Brain pericyte (primary cell): ENCODE data around the gene CAPZB.
"Not testable (repeated sequence)": the region's sequence is repeated elsewhere in the genome, so short reads cannot be mapped to it uniquely, and the experiment has no call there.

Source experiments
- DNase-seq: peaks from one replicate; pipeline ENCODE4 v3.0.0-alpha.2; 2012; ENCODE audit warnings: low read depth, low spot score

Gene CAPZB

DNA sequence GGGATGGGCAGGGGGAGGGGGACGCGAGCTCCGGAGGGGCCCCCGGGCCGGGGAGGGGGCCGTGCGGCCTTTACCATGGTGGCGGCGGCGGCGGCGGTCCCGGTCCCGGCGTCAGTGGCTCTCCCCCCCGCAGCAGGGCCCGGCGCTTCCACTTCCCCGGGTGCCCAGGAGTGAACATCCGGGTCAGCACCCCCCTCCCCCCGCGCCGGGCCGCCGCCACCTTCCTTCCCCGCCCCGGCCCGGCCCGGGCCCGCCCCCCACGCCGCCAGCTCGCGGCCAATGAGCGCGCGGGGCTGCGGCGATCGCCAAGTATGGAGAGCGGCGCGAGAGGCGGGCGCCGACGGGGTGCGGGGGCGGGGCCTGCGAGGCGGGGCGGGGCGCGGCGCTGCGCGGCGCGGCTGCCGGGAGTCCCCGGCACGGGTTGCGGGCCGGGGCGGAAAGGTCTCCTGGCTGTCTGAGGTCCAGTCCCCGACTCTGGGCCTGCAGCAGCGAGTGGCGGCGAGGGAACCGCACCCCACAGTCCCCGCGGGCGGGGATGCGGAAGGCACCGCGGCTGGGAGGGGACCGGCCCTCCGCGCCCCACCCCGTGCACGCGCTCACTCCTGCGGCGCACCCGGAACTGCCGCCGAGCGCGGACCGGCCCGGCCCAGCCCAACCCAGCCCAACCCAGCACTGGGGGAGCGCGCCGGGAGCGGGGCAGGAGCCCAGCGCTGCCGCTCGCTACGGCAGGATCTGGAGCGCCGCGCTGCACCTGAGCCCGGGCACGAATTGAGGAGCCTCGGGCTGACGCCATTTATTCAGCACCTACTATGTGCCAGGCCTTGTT is at the start of gene CAPZB:
TSS of gene CAPZB (minus strand) at position 178 of the 826 bp plus-strand sequence. CDS start at position 77, 101 bp downstream.
- DNase-seq = no peak

DNA sequence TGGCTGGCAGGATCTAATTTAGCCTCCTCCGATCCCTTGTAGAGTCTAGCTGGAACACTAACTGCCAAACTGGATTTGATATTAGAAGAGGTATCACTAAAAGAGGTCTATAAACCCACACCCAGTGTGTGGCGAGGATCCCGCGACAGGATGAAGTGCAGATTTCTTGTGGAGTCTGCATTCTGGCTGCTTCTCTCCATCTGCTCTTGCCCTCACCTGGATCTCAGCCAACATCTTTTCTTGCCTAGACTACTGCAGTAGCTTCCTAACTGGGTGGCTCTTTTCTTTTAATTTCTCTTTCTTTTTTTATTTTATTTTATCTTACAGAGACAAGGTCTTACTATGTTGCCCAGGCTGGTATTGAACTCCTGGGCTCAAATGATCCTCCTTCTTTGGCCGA is 48.9 kb upstream of the CAPZB start:
- DNase-seq = no peak

DNA sequence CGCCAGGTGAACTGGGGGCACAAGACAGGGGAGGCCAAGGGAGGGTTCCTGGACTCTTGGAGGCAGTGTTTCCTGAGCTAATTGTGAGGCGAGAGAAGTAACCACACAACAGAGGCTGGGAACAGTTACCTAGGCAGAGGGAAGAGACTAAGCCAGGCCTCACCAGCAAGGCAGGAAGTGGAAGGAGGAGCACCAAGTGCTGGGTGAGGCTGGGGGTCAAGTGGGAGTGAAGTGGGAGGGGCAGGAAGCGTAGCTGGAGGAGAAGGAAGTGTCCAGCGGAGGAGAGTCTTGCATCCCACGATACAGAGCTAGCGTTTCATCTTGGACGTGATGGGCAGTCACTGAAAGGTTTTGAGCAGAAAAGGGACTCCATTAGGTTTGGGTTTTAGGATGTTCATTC is 48.3 kb upstream of the CAPZB start:
- DNase-seq = no peak

DNA sequence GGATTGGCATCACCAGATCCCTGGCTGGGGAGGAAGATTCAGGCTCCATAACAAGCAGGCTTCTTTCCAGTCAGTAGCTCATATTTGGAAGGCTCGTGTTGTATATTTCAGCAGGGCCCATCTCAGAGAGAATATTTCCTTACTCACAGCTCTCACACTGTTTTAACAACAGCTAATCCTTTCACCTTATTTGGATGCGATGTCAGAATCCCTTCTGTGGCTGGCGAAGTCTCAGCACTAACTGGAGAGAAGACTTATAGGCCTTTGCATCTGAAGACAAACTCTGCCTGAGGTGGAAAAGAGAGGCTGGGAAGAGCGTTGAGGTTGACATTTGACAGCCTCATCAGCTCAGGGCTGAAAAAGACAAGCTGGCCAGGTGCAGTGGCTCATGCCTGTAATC is 47.2 kb upstream of the CAPZB start:
- DNase-seq = no peak

DNA sequence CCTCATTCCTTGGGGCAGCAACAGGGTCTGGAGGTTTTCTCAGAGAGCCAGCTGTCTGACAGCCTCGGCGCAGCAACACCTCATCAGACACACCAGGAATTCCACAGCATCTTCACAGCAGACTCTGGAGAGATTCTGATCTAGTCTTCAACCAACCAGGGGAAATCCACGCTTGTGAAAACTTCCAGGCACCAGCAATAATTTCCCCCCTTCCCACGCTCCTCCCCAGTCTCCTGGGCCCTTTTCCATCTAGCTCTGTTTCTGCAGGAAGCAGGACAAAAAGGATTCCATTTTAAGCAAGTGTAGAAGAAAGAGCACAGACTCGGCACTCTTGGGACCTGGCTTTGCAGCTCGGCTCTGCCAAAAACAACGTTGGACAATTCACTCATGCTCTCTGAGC is 44.3 kb upstream of the CAPZB start:
- DNase-seq = no peak

DNA sequence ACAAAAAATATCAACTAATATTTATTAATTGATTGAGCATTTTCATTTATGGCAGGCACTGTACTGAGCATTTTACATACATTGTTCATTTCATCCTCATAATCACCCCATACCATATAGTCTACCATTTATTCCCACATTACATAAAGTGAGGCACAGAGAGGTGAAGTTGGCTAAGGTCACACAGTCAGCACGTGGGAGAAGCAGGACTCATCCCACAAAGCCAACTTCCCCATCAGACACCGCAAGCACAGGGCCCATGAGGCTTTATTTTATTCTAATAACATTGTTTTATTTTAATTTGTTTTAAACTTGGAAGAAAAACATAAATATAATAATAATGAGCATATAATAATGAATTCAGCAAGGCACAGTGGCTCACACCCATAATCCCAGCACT is 43.1 kb upstream of the CAPZB start:
- no peak for DNase-seq

DNA sequence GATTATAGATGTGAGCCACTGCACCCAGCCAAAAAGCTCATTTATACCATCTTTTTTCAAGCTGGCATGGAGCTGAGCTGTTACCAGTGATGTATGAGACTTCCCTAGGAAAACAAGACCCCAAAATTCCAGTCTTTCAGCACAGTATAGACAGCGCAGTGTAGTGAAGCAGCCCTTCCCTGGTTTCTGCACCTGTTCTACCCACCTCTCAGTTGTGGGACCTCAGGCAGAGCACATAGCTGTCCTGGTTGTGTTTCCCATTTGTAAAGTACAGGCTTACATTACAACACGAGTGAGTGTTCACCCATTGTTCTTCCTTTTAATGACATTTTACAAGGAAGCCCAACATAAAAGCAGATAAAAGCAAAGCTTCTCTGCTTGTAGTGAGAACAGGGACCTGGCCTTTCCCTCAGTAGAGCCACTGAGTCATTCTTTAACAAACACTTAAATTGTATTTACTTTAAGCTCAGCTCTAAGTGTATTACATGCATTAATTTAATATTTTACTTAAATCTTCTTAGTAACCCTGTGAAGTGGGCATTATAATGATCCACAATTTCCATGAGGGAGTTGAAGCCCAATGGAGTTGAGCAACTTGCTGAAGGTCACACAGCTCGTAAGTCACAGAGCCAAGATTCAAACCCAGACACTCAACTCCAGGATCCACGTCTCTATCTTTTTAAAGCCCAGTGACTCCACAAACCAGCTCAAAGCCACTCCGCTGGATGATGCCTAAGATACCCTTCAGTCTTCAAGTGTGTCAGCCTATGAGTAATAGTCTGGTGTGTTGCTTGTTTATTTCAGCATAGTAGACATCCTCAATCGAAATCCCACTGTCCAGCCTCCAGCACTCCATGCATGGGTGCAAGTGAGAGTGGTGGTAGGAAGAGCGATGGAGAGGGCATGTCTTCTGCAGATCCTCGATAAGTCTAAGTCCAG is 40.5 kb upstream of the CAPZB start:
- DNase-seq = no peak

DNA sequence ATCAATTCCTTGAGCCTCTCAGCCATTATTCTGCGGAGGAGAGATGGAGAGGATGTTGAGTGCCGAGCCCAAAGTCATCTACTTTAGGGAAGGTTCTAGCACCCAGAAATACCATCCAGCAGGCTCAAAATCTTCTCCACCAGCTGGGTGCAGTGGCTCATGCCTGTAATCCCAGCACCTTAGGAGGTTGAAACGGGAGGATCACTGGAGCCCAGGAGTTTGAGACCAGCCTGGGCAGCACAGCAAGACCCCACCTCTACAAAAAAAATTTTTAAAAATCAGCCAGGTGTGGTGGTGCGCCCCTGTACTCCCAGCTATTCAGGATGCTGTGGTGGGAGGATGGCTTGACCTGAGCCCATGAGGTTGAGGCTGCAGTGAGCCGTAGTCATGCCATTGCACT is 39.5 kb upstream of the CAPZB start:
- DNase-seq = no peak

DNA sequence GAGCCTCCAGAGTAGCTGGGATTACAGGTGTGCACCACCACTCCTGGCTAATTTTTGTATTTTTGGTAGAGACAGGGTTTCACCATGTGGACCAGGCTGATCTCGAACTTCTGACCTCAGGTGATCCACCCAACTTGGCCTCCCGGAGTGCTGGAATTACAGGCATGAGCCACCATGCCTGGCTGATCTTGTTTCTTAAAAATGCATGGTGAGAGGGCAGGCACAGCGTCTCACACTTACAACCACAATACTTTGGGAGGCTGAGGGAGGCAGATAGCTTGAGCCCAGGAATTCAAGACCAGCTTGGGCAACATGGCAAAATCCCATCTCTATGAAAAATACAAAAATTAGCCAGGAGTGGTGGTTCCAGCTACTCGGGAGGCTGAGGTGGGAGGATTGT is 37.2 kb upstream of the CAPZB start:
- DNase-seq = not testable (repeated sequence)

DNA sequence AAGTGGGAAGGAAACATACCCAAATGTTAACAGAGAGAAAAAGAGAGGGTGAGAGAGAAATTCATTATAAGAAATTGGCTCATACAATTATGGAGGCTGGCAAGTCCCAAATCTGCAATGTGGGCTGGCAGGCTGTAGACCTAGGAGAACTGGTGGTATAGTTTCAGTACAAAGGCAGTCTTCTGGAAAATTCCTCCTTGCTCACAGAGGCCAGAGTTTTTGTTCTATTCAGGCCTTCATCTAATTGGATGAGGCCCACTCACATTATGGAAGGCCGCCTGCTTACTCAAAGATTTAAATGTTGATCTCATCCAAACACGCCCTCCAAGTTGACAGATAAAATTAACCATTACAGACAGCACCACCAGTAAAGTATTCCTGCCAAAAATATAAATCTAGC is 36.1 kb upstream of the CAPZB start:
- DNase-seq = no peak

DNA sequence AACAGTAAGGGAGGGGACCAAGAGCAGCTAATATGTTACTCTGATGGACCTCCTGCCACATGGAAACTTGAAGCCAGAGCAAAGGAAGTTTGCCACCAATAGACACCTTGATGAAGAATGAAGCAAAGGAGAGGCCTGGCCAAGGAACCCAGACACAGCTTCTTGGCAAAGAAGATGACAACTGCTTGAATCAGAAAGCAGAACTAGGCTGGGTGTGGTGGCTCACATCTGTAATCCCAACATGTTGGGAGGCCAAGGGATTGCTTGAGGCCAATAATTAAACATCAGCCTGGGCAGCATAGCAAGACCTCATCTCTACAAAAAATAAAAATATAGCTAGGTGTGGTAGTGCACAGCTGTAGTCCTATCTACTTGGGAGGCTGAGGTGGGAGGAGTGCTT is 31.7 kb upstream of the CAPZB start:
- DNase-seq = no peak

DNA sequence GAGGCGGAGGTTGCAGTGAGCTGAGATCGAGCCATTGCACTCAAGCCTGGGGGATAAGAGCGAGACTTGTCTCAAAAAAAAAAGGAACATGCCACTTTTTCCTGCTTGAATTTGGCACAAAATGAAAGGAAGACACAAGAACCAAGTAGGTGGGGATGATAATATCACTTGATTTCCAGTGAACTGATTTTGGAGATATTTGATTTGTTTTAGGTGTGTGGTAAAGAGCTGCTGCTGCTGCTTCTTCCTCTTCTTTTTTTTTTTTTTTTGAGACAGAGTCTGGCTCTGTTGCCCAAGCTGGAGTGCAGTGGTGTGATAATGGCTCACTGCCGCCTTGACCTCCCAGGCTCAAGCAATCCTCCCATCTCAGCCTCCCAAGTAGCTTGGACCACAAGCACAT is 29.9 kb upstream of the CAPZB start:
- DNase-seq = no peak

DNA sequence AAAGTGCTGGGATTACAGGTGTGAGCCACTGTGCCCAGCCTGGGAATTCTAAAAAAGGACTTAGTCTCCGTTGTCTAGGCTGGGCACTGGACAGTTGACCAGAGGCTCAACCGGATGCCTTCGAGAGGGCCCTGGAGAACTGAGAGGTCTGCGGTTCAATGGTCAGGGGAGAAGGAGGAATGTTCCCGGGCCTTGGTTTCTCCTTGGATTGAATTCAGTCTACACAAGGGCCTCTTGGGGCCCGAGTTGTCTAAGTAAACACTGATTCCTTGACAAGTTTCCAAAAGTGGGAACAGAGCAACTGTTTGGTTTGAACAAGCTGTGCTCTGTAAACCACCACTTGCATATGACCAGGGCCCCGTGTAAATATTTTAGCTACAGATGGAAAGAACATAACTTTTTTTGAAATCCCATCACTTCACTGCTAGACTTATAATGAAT is 29.1 kb upstream of the CAPZB start:
- peak; percentile 75 for DNase-seq

DNA sequence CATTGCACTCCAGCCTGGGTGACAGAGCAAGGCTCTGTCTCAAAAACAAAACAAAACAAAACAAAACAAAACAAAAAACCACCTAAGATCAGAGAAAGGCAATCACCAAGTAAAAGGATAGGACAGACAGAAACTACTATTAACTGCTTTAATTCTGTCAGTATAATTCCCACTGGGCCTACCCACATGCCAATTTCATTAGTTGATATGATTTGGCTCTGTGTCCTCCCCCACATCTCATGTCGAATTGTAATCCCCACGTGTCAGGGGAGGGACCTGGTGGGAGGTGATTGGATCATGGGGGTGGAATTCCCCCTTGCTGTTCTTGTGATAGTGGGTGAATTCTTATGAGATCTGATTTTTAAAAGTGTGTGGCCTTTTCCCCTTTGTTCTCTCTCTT is 27.2 kb upstream of the CAPZB start:
- no peak for DNase-seq

DNA sequence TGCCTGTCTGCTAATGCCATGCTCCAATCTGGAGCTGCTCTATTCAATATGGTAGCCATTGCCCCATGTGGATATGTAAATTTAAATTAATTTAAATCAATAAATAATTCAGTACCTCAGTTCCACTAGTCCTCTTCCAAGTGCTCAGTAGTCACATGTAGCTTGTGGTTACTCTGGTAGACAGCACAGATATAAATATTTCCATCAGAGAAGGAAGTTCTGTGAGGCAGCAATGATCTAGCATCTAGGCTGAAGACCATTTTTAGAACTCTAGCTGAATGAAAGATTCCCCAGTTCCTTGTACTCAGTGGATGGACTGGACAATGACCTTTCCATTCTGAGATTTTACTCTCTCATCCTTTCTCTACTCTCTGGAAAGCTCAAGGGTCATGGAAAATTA is 25.8 kb upstream of the CAPZB start:
- DNase-seq = no peak

DNA sequence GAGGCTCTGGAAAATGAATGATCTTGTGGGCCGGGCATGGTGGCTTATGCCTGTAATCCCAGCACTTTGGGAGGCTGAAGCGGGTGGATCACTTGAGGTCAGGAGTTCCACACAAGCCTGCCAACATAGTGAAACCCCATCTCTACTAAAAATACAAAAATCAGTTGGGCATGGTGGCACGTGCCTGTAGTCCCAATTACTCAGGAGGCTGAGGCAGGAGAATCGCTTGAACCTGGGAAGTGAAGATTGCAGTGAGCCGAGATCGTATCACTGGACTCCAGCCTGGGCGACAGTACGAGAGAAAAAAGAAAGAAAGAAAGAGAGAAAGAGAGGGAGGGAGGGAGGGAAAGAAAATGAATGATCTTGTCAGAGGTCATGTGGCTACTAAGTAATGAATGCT is 24.3 kb upstream of the CAPZB start:
- not testable (repeated sequence) for DNase-seq

DNA sequence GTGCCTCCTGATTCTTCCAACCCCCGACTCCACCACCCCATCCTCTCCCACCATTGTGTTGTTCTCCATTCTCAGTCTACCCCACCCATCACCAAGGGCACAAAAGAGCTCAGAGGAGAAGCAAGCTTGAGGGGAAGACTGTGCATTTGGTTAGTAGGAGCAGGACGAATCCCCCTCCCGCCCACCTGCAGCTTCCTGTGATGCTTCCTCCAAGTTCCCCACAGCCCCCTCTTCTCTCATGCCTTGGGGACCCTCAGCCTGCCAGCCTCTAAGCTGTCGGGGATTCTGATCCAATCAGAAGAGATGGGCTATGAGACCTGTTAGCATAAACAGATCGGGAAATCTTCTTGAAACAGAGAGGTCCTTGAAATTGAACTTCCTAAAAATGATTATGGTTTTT is 22.2 kb upstream of the CAPZB start:
- DNase-seq = no peak

DNA sequence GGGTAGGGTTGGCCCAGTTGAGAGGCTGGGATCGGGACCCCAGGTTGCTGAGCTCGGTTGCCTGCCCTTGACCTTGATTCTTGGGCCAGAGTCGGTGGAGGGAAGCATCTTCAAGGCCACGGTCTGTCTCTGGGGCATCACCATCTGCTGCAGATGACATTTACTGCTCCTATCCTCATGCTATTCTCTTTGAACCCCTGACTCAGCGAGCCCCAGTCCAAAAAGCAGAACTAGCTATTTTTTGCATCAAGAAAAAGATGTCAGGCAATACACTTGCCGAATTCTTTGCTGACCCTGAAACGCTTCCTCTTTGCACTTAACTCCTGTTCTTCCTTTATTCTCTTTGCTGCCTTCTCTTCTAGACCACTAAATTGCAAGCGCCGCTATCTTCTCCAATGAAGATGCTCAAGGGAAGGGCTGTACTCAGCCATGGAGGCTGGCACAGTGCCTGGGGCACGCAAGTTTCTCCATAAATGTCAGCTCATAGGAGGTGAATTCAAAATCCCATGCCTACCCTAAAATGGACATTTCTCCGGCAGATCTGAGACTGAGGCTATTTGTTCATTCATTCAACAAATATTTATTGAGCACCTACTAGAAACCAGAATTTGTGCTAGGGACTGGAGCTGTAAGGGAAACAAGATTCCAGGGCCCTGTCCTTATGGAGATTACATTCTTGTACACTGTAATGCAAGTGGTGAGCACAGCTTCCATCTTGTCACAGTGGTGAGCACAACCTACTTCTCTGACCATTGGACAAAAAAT is 20.5 kb upstream of the CAPZB start:
- no peak for DNase-seq

DNA sequence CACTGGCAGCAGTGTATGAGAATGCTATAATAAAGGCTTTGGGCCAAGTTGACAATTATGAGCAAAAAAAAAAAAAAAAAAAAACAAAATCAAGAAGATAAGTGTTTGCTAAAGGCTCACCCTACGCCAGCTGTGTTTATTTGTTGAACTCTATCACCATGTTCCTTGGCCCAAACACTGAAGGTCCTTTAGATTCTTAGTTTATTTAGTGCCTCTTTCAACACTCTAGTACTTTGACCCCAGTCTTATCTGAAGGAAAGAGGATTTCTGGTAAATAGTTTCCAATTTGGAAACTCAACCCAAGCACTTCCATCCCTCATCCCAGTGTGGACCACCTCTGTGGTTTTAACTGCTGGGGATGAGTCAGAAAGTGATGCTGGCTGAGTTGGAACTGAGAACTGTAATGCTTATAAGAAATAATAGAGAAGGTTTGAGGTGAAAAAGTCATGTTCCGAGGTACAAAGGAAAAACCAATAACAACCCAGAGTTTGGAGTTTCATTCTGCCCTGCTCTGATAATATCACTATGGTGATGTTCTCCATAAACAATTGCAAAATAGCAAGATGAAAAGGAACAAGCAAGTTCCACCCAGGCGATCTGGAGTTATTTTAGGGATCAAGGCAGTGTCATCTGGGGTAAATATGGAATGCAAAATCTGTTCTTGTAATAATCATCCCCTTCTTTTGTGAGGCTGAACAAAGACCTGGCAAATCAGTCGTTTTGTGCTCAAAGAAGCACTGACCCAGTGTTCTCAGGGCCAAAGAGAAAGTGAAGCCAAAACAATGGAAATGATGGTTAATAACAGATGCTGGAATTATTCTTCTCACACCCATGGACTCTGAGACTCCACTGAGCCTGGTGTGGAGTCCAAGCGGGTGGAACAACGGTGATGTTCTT is 19.7 kb upstream of the CAPZB start:
- peak; percentile 93 for DNase-seq

DNA sequence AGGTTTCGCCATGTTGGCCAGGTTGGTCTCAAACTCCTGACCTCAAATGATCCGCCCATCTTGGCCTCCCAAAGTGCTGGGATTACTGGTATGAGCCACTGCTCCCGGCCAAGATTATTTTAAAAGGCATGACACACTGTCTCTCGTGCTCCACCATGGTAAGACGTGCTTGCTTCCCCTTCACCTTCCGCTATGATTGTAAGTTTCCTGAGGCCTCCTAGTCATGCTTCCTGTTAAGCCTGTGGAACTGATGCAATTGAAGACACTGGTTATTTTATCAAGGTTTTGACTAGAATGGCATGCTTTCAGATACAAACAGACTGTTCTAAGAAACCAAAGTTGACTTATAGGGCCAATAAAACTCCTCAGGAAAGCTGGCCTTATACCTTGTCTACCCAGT is 16.9 kb upstream of the CAPZB start:
- not testable (repeated sequence) for DNase-seq

DNA sequence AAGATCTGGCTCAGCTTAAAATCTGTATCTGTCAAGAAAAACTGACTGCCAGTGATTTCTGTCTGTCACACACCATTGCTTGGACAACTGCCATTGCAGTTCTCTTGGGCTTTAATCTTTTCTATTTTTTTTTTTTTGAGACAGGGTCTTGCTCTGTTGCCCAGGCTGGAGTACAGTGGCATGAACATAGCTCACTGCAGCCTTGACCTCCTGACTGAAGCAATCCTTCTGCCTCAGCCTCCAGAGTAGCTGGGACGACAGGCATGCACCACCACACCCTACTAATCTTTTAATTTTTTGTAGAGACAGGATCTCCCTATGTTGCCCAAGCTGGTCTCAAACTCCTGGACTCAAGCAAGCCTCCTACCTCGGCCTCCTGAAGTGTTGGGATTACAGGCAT is 14.5 kb upstream of the CAPZB start:
- not testable (repeated sequence) for DNase-seq
